ENCODE results near the gene LGALS3BP.

- TF ChIP-seq, protein P1, sequence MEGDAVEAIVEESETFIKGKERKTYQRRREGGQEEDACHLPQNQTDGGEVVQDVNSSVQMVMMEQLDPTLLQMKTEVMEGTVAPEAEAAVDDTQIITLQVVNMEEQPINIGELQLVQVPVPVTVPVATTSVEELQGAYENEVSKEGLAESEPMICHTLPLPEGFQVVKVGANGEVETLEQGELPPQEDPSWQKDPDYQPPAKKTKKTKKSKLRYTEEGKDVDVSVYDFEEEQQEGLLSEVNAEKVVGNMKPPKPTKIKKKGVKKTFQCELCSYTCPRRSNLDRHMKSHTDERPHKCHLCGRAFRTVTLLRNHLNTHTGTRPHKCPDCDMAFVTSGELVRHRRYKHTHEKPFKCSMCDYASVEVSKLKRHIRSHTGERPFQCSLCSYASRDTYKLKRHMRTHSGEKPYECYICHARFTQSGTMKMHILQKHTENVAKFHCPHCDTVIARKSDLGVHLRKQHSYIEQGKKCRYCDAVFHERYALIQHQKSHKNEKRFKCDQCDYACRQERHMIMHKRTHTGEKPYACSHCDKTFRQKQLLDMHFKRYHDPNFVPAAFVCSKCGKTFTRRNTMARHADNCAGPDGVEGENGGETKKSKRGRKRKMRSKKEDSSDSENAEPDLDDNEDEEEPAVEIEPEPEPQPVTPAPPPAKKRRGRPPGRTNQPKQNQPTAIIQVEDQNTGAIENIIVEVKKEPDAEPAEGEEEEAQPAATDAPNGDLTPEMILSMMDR (IDR thresholded peaks at IDR 0.05), result no peak
- TF ChIP-seq POLR2A (IDR thresholded peaks at IDR 0.05), result no peak
These were observed 25.0 kb downstream of the LGALS3BP start for GRCh38 chr17:78954684-78955083.

All from esophagus squamous epithelium (tissue), 4 donors.